ENCODE measurements around the gene BRINP1. TPM values are rescaled to one million over a fixed set of nuclear protein-coding genes. Genes with fewer than 3 reads are reported as not detected.

The BRINP1 gene
- total RNA-seq, 1 experiment from 2014 or later: not detected

DNA sequence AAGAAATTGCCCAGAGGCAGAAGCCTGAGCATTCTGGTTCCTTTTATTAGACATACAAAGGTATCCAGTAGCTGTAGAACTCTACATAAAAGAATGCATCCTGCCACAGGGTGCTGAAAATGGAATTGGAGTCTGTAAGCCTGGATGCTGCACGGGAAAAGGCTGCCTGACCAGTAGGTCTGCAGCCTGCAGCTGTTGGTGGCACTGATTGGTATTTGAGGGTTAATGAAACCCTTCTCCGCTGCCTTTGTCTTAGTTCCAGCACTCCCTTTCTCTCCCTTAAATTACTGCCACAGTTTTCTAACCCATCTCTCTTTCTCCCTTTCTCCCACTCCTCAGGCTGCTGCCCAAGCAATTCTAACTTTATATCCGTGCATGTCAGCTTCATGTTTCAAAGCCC lies 64.7 kb downstream of the BRINP1 start:
- no peaks in the 10 kb centered on the region for H3K36me3 ChIP-seq (ENCODE audit: insufficient read depth, low read length, poor library complexity, severe bottlenecking)
- no peak for DNase-seq (ENCODE audit: low spot score)
- TF ChIP-seq CTCF (conservative IDR thresholded peaks at IDR 0.05; ENCODE audit: low read depth, low read length): no peak
- no peak for TF ChIP-seq EZH2 (IDR thresholded peaks at IDR 0.05; ENCODE audit: borderline replicate concordance, low read depth, low read length, poor library complexity, severe bottlenecking)
- intact Hi-C loops (cut with micrococcal nuclease; ENCODE audit: unreplicated experiment): no loop called here
- H3K9me3 ChIP-seq (ENCODE audit: low read depth, low read length, poor library complexity, severe bottlenecking): no peaks in the 10 kb centered on the region
- BruUV-seq (replicated peaks): no TSS peak
- CTCF ChIA-PET: no interaction called here
- no peak overlapping the region for H3K27ac ChIP-seq (ENCODE audit: low read depth, low read length, poor library complexity, severe bottlenecking)
- H3K4me1 ChIP-seq (ENCODE audit: insufficient read depth, low read length, poor library complexity, severe bottlenecking): no peaks in the 10 kb centered on the region
- no peak overlapping the region for H3K4me3 ChIP-seq (ENCODE audit: low read depth, low read length, poor library complexity, severe bottlenecking)
- POLR2A ChIA-PET (ENCODE audit: low non-redundant PET): no interaction called here
- no peaks in the 10 kb centered on the region for H3K27me3 ChIP-seq (replicated peaks; ENCODE audit: insufficient read depth, low read depth, low read length, poor library complexity)

GRCh38 chr9:119302988-119303698 lies 66.1 kb downstream of the BRINP1 start:
- TF ChIP-seq EZH2 (IDR thresholded peaks at IDR 0.05; ENCODE audit: borderline replicate concordance, low read depth, low read length, poor library complexity, severe bottlenecking) (no peak), CTCF (conservative IDR thresholded peaks at IDR 0.05; ENCODE audit: low read depth, low read length) (no peak)
- no TSS peak for BruUV-seq (replicated peaks)
- CTCF ChIA-PET: no interaction called here

DNA sequence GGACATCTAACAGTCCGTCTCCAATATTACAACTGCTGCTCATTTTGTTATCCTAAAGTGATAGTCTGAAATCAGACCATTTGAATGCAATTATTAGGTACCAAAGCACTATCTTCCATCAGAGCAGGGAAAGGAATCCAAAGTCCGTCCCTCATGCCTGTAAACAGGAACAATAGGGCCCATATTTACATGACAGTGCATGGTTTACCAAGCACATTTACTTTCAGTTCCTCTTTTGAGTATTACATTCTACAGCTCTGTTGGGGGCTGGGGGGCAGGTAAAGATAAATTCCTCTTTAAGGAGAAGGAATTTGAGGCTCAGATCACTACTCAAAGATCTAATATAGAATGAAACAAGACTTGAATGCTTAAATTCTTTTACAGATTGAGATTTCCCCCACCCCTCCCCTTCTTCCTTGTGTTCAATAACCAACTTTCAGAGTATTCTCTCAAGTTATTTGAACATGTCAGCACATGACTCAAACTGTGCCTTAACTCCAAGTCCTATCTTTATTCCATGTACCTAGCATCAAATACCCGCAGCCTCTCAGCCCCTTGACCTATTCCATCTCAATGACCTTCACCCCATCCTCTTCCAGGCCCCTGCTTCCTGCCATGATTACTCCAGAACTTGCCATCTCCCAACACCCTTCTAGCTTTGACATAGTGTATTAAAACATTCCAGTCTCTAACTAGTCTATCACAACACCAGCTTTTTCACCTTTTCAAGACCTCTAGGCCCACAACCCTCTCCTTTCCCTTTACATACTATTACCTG lies 71.0 kb downstream of the BRINP1 start:
- Histone ChIP-seq H3K27ac (ENCODE audit: low read depth, low read length, poor library complexity, severe bottlenecking) (no peak overlapping the region), H3K9me3 (ENCODE audit: low read depth, low read length, poor library complexity, severe bottlenecking) (no peaks in the 10 kb centered on the region), H3K4me3 (ENCODE audit: low read depth, low read length, poor library complexity, severe bottlenecking) (no peak overlapping the region), H3K4me1 (ENCODE audit: insufficient read depth, low read length, poor library complexity, severe bottlenecking) (no peaks in the 10 kb centered on the region), H3K36me3 (ENCODE audit: insufficient read depth, low read length, poor library complexity, severe bottlenecking) (no peaks in the 10 kb centered on the region), H3K27me3 (replicated peaks; ENCODE audit: insufficient read depth, low read depth, low read length, poor library complexity) (no peaks in the 10 kb centered on the region)
- no peak for DNase-seq (ENCODE audit: low spot score)
- POLR2A ChIA-PET (ENCODE audit: low non-redundant PET): no interaction called here
- CTCF ChIA-PET: no interaction called here
- TF ChIP-seq CTCF (conservative IDR thresholded peaks at IDR 0.05; ENCODE audit: low read depth, low read length): no peak
- TF ChIP-seq EZH2 (IDR thresholded peaks at IDR 0.05; ENCODE audit: borderline replicate concordance, low read depth, low read length, poor library complexity, severe bottlenecking): no peak
- intact Hi-C loops (cut with micrococcal nuclease; ENCODE audit: unreplicated experiment): no loop called here
- BruUV-seq (replicated peaks): no TSS peak

More at GRCh38 chr9:119302988-119303698, 66.1 kb downstream of the BRINP1 start:
- Histone ChIP-seq H3K4me3 (ENCODE audit: low read depth, low read length, poor library complexity, severe bottlenecking) (no peak overlapping the region), H3K27ac (ENCODE audit: low read depth, low read length, poor library complexity, severe bottlenecking) (no peak overlapping the region), H3K9me3 (ENCODE audit: low read depth, low read length, poor library complexity, severe bottlenecking) (no peaks in the 10 kb centered on the region), H3K27me3 (replicated peaks; ENCODE audit: insufficient read depth, low read depth, low read length, poor library complexity) (no peaks in the 10 kb centered on the region), H3K4me1 (ENCODE audit: insufficient read depth, low read length, poor library complexity, severe bottlenecking) (no peaks in the 10 kb centered on the region), H3K36me3 (ENCODE audit: insufficient read depth, low read length, poor library complexity, severe bottlenecking) (no peaks in the 10 kb centered on the region)
- POLR2A ChIA-PET (ENCODE audit: low non-redundant PET): no interaction called here
- intact Hi-C loops (cut with micrococcal nuclease; ENCODE audit: unreplicated experiment): no loop called here
- DNase-seq (ENCODE audit: low spot score): no peak
